HG03342 (cell line): ENCODE results near the gene KLHL29.

Experiments used
- ATAC-seq: cut with Tn5 transposase; IDR thresholded peaks from one replicate; pipeline ENCODE4 v1.9.1; 2021; ENCODE audit warnings: mild to moderate bottlenecking, moderate library complexity; ENCODE audit not compliant: unreplicated experiment

The KLHL29 gene

DNA sequence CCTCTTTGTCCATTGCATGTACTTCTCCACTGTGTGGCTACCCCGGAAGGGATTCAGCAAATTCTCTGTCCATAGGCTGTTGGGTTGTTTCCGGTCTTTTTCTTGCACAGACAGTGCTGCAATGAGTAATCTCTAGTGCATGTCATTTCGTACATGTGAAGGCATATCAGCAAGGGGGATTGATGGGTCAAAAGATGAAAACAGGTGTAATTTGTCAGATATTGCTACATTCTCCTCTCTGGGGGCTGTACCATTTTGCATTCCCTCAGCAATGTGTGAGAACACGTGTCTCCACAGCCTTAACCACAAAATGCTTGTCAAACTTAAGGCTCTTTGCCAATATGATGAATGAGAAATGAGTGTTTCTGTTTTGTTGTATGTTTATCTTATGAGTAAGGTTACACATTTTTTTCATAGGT, 60.5 kb downstream of the KLHL29 start:
- peak; percentile 35 for ATAC-seq

DNA sequence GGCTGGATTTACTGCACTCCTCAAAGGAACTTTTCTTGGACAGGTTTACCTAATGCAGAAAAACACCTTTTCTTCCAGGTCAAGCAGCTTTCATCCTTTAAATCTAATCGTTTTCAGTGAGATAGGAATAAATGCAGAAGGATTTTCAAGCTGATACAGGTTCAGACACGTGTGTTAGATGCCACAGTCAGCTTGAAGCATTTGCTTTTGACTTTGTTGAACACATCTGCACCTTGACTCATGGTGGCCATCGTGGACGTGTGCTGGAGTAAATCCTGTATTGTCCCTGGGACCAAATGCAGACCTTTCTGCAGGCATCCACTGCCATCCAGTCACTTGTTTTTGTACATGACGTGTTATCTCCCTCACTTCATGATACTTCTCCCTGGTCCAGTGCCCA, 61.9 kb downstream of the KLHL29 start:
- no peak for ATAC-seq

DNA sequence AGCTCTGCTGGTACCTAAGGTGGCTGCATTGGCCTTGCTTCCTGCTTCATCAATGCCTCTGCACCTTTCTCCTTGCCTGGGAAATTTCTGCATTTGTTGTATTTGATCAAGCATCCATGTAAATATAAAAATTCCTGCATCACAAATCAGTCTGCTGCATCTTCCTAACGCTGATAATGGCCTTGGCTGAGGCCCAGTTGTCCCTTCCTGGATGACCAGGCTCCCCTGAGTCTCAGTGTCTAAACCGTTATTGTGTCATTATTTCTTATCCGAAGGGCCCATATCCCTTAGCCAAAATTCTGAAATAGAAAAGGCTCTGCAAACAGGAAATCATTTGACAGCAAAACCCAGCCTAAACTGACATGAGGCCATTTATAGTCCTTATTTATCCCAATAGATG, 62.4 kb downstream of the KLHL29 start:
- no peak for ATAC-seq

DNA sequence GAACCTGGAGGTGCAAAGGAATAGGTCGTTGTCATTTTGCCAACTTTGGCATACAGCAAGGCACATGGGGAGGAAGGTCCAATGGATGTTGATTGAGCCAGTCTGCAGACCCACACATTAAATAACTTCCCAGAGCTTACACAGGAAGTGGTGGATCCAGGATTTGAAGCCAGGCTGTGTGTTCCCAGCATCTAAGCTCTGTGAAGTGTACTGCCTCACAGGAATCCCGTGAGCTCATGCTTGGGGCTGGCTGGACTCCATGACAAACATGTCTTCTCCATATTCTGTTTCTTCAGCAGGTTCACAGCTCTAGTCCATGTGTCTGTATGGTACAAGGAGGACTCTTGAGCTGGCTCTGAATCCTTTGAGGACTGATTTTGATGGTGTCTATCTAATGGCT, 63.9 kb downstream of the KLHL29 start:
- no peak for ATAC-seq

DNA sequence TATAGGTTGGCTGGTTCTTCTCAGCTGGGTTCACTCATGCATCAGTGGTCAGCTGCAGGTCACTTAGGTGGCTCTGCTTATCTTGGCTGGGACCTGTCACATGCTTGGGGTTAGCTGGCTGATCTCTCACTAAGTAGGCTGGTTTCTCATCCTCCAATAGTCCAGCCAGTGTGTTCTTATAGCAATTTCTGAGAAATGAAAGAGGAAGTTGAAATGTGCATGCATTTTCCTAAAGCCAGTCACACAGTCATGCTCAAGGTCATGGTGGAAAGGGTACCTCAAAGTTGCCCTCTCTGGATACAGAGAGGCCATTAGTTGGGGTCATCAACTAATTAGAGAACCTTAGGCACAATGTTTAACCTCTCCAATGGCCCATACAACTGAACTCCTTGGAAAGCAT, 64.4 kb downstream of the KLHL29 start:
- ATAC-seq: peak; percentile 78

DNA sequence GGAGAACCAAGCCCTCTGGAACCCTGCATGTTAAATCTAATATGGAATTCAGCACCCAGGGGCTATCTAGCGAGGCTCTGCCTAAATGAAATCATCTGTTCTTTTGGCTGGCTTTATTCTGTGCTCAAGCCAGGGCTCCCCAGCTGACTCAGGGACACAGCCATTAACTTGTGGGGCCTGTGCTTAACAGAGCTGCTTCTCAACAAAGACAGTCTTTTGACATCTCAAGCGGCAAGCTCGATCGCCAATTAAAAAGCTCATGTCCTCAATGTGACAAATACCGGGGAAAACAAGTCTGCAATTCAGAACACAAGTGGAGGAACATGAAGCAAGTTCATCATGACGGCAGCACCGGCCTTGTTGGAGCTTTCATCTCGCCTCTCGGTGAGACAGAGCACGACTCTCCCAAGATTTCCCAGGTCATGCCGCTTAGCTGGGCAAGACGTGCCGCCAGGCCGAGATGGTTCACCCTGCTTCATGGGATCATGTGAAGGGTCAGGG, 64.9 kb downstream of the KLHL29 start:
- ATAC-seq: no peak

DNA sequence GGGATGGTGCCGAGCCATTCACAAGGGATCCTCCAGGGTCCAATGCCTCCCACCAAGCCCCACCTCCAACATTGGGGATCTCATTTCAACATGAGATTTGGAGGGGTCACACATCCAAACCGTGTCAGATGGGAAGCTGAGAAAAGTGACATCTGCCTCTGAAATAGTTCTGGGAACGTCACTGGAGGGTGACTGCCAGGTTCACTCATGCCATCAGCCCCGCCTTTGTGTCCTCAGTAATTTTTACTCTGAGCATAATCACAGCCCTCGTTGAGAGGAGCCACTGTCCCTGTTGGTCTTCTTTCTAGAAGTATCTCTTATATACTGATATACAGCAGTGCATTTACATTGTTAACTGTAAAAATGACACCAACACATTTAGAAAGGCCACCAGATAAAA, 67.4 kb downstream of the KLHL29 start:
- no peak for ATAC-seq

DNA sequence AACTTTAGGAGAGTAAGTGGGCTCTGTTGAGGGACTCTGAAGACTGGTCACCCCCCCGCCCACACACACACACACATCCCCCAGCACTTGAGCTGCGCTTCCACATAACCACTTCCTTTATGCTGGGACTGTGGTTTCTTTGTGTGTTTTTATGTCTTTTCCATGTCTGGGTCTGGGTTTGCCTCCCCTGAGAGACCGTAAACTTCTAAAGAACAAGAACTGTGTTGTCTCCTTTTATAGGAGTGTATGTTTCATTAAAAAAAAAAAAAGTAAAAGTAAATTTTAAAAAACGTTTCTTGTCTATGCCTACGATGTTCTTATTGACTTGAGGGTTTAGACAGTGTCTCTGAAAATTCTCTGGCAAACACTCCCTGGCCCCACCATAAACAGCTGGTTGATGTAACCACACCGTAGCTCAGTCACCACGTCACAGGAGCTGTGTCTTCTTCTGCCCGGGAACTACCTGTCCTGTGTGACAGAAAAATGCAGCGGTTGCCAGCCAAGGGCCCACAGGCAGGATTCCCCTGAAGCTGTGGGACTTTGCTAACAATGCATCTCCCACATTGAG, 68.0 kb downstream of the KLHL29 start:
- peak; percentile 67 for ATAC-seq

DNA sequence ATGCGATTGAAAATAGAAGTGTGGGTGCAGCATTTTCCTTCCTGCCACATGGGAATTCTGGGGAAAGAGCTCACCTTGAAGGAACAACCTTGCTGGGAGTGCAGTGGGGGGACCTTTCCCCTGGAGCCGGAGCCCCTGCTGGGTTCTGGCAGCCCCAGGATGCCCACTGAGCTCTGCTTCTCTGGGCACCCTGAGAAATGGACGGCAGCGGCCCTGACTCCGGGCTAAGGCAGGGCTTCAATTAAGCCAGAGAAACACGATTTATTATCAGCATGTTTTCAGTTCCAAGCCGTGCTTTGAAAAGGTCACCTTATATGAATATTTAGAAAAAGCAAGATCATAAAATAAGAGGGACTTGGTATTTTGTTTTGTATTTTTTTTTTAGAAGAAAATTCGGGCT, 68.5 kb downstream of the KLHL29 start:
- no peak for ATAC-seq

DNA sequence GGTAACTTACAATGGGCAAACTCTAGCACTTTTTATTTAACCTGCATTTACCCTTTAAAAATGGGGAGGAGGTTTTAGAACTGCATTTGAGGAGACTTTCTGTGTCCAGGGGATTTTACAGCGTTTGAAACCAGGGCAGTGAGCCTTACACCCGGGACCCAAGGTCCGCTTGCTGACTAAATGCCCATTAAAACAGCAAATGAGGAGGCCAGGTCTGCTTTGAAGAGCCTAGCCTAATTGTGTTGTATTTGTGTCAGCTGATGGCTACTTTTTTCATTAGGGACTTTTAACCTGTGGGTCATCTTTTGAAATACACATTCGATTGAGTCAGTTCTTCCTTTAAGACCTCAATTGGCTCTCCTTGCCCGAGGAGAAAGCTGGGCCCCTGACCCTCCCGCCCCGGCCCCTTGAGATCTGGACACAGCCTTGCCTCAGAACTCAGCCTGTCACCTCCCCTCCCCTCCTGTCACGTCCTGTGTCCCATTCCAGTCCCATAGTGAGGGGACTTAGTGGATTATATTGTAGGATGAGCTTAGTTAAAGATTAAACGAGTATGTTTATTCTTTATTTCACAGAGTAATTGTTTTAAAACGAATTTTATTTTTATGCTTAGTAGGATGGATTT, 69.0 kb downstream of the KLHL29 start:
- no peak for ATAC-seq

DNA sequence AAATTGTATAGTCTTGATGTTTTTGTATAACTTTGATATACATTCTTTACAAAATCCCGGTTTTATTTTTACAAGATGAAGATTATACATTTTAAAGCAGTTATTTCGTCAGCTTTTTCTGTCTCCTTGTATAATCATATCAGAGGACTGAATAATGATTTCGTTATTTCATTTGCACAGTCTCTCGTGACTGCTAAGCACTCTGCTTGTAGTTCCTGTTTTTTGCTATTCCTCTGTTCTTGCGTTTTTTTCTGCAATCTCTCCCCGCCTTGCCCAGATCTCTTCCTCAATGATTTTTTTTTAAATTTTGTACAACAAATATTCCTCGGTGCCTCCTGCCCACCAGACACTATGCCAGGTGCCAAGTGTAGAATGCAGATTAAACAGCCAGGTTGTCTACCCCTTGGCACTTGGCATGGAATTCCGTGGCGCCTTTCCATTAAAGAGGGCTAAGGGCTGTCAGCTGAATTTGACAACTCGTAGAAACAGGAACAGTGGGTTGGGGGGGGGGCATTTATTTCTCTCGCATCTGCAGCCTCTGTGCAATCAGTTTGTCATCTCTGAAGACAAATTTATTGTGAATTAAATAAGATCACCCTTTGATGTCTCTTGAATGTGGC, 69.6 kb downstream of the KLHL29 start:
- ATAC-seq: no peak

DNA sequence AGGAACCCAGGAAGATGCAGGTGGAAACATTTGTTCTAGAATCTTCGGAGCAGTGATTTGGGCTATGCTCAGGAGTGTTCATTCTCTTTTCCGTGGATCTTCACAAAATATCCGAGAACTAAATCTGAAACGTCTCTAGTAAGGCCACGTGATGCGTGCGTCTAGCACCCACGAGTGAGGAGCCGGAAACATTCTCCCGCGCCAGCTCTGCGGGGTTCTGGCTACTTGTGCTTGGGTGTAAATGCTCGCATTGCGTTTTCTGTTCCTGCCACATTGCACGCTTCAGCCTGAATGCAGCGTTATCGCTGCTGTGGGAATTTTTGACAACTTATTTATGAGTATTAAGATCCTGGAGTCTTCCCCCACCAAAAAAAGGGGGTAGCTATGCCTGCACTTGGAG, 71.4 kb downstream of the KLHL29 start:
- ATAC-seq: no peak

DNA sequence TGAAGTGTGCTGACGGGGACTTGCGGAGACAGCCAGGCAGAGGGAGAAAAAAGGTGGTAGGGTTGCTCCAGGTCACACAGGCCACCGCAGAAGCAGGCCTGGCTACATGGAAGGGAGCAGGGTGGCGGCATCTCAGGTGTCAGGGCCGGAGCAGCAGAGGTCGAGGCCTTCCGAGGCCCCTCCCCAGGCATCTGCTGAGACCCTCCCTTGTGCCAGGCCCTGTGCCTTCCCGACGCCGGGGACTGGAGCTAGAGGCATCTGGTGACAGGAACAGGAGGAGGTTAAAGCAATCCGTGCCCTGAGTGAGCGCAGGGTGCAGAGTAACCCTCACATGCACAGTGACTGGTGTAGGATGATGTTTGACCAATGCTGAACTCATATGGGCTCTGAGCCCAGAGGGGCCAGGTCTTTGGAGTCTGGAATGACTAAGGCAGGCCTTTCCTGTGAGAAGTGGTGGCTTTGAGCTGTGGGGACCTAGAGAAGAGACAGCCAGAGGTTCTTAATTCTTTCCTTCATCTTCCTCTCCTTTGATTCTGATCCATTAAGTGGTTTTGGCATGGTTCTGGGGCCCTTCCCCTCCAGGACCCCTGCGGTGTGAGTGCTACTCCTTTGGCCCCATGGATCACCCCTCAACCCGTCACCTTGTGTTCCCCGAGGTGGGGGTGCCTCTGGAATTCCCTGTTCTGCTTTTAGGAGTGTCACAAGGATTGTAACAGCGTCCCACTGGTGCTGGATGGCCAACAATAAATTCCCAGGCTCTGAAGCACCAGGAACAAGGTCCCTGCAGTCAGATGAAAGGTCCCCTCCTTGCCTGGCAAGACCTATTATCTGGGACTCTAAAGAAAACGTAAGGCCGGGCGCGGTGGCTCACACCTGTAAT, 72.1 kb downstream of the KLHL29 start:
- no peak for ATAC-seq

DNA sequence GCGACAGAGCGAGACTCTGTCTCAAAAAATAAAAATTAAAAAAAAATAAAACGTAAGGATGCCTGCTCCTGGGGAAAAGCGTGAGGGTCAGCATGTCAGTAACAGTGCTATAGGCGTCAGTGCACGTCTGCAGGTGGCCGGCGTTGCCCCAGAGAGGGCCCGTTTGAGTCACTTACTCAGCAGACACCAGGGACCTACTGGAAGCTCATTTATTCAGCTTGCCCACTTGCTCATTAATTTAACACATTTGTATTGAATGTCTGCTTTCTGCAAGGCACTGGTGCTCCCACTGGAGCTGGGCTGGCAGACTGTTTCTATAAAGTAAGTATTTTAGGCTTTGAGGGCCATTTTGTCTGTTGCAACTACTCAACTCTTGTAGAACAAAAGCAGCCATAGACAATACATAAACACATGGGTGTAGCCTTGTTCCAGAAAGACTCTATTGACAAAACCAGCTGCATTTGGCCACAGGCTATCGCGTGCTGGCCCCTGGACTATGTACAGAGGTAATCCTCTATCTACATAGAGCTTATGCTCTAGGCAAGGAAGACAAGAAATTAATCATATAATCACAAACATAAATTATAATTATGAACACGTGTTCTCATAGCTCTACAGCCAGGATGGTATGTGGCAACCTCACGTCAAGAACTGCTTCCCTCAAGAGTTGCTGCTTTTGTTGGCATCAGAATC, 73.2 kb downstream of the KLHL29 start:
- no peak for ATAC-seq

DNA sequence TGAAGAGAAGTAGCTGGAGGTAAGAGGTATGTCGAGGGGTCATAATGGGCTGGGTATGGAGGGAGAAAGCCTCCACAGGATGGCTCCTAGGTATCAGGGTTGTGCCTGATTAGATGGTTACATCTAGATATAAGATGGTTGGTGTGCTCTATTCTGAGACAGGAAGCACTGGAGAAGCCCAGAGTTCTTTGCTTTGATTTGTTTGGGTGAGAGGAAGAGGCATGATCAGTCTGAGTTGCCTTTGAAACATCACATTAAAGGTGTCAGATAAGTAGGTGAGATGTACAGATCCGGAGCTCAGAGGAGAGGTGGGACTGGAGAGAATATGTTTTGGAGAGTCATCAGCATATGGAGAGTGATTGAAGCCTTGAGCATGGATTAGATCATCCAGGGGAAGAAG, 74.1 kb downstream of the KLHL29 start:
- no peak for ATAC-seq

DNA sequence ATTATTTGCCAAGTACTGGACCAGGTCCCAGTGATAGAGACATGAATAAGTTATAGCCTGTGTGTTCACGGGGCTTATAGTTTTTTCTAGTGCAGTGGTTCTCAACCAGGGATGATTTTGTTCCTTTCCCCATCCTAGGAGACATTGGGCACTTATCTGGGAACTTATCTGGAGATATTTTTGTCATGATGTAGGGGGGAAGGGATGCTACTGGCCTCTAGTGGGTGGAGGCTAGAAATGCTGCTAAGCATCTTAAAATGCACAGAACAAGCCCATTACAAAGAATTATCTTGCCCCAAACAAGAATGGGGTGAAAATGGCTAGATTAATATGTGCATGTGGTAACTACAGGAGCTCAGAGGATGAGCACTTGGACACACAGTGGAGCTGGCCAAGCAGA, 75.2 kb downstream of the KLHL29 start:
- ATAC-seq: peak; percentile 60

DNA sequence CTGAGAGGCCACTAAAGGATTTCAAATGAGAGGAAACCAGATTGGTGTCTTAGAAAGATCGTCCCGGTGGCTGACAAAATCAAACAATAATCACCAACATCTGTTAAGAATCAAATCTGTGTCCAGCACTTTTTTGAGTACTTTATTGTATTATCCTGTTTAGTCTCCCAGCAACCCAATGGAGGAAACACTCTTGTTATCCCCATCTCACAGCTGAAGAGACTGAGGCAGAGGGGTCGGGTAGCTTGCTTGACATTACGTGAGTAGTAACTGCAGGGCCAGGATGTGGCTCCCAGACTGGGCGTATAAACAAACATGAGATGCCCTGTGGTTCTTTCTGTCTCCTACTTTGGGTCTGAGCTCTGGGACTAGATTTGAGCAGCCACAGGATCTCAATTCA, 76.0 kb downstream of the KLHL29 start:
- ATAC-seq: no peak

DNA sequence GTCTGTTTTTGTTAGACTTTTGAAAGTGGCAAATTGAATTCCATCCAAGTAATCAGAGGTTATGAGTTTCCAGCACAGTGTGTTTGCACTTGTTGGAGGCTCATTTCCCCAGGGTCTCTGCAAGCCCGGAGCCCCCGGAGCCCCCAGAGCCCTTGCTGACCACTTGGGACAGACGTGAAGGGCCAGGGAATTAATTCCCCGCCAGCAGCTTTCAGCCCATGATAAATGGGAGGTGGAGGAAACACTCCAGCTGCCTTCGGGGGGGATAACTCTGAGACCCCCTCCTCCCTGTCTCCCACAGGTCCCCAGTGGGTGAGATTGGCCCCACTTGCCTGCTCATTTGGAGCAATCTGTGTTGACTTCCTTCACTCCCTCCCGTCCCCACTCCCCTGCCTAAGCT, 79.2 kb downstream of the KLHL29 start:
- no peak for ATAC-seq

DNA sequence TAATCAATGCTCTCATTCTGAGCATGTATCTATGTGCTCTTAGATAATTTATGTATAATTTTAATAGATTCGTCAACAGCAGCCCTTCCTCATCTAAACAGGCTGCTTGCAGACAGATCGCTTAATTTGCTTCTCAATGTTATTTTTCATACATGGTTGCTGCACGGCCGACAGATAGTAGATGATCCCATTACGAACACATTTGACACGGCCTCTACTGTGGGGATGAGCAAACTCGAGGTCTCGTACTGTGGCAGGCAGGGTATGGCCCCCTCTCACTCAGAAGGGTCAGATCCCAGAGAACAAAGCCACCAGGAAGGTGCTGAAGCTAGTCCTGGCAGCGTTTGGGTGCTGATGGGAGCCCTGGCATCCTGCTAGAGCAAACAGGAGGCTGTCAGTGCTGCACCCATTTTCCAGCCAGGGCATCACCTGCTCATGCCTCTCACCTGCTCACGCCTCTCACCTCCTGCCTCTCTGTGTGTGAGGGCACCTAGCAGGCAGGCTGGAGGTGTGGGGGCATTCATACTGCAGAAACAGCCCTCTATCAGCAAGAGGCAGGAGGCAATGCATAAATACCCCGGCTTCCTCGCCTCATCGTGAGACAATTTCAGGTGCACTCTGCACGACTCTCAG, 80.0 kb downstream of the KLHL29 start:
- no peak for ATAC-seq

DNA sequence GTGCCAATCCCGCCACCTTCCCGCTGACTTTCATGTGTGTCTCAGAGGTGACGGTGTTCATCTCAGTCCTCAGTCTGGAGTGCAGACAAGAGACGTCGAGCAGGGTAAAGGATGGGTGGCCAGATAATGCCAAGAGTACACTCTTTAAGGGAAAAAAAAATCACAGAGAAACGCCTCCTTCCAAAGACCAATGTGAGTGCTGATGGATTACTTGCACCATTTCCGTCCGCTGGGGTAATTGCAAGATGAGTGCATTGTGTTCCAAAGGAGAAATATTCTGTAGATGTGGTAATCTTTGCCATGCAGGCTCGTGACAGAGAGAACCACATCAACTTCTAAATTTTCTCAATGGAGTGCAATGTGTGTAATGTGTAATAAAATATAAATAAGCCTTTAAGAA, 81.0 kb downstream of the KLHL29 start:
- ATAC-seq: no peak

DNA sequence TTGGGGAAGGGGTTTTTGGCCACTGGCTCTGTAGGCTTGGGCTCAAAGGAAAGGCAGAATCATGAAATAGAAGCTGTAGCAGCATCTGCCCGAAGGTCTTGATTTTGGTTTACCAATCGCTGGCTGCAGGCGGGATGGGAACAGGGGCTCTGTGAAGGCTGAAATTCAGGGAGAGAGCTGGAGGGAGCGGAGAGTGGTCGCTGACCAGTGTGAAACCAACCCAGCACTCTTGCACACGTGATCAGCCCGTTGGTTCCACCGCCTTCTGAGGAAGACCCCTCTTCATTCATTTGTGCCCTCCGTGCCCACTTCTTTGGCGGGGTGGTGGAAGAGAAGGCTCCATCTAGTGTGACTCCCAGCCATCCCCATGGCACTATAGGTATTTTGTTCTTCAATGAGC, 82.6 kb downstream of the KLHL29 start:
- ATAC-seq: no peak
